HG03342 (cell line): ENCODE measurements around the gene PHC1.
"Not testable (repeated sequence)": the region's sequence is repeated elsewhere in the genome, so short reads cannot be mapped to it uniquely, and the experiment has no call there.

Experiments
- ATAC-seq: cut with Tn5 transposase; IDR thresholded peaks from one replicate; pipeline ENCODE4 v1.9.1; 2021; ENCODE audit warnings: mild to moderate bottlenecking, moderate library complexity; ENCODE audit not compliant: unreplicated experiment

The PHC1 gene

DNA sequence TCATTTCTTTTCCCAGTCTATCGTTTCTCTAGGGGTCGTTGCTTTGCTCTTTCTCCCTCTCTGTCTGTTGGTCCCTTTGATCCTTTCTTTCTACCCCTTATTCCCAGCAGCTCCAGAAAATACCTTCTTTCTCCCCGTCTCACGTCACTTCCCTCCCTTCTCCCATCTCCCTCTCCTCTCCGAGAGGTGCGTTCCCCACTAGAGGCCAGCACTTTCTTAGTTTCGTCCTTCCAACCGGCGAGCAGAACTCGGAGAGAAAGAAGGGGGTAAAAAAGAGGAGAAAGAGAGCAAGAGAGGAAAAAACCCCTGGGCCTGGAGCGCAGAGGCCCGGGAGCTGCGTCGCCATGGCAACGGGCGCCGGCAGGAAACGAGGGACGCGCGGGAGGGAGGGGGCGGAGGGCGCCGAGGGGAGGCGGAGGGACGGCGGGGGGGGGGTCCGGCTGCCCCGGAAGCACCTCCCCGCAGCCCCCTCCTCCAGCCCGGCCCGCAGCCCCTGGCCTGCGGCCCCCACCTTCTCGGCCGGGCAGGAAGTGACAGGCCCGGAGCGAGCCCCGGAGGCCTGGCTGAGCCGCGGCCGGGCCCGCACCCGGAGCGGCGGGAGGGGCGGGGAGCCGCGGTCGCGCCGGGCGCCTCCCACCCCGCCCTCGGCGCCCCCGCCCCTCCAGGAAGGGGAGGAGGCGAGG is at the start of gene PHC1:
Gene PHC1 (plus strand): TSS at position 477 of the 683 bp plus-strand sequence. CDS start 3,169 bp downstream, outside the sequence.
- ATAC-seq: peak; percentile 55

DNA sequence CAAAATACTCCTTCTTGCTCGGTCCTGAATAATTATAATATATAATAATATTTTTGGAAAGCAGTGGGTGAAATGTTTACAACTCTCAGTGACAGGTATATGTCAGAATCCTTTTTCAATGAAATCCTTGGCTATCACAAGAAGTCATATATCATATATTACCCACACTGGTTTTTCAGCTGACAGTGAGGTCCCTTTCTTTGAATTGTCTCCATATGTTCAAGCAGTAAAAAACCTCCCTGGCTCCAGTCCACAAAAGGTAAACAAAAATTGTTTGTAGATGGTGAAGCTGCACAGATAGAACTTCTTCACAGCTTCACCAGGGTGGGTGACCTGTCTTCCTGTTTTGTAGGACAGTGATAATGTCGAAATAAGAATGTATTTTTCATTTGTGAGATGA is 47.9 kb upstream of the PHC1 start:
- no peak for ATAC-seq

DNA sequence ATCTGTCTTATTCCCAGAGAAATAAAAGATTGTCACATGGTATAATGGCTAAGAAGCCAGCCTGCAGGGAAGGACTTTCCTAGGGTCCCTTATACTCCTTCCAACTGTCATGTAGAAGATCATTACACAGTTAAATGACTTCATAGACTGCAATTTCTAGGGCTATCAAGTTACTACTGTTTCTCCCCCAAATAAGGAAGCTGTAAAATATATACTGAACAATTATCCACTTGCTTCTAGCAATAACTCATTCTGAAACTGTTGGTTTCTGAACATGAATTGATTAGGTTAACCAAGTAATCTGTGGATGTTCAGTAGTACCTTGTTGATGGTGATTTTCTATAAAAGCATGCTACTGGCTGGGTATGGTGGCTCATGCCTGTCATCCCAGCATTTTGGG is 47.3 kb upstream of the PHC1 start:
- no peak for ATAC-seq

DNA sequence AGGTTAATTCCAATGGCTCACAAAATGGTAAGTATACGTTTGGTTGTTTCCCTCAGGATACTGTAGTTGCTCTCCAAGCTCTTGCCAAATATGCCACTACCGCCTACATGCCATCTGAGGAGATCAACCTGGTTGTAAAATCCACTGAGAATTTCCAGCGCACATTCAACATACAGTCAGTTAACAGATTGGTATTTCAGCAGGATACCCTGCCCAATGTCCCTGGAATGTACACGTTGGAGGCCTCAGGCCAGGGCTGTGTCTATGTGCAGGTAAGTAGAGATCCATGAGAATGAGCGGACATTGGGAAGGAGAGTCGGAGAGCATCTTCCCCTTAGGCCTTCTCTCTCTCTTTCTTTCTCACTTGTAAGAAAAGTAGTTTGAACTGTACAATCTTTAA is 46.5 kb upstream of the PHC1 start:
- no peak for ATAC-seq

DNA sequence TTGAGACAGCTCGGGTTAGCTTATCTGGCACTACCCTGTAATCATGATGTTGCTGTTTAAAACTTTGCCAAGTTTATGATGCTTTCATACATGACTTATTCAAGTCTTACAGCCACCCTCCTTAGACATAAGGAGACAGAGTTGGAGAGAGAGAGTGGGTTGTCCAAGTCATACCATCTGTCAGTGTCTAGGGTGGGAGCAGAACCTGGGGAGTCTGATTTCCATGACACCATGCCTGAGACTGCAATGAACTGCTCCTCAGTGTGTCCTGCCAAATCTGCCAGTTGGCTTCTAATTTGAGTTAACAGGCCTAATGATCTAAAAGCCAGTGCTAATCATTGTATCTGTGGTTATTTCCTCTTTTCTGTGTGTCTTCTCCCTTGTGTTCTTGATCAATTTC is 43.7 kb upstream of the PHC1 start:
- ATAC-seq: no peak

DNA sequence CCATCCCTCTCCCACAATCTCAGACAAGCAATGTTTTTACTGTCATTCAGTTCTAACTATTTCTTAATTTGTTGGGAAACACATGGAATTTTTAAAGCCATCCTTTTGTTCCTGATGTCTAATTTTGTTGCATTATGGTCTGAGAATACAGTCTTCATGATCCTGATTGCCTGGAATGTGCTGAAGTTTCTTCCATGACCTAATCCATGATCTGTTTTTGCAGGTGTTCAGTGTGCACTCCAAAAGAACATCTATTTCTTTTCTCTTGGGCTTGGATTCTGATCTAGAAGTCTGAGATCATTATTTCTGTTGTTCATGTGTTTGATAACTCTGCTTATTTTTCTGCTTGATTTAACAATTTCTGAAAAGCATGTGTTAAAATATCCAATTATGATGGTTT is 43.2 kb upstream of the PHC1 start:
- no peak for ATAC-seq

DNA sequence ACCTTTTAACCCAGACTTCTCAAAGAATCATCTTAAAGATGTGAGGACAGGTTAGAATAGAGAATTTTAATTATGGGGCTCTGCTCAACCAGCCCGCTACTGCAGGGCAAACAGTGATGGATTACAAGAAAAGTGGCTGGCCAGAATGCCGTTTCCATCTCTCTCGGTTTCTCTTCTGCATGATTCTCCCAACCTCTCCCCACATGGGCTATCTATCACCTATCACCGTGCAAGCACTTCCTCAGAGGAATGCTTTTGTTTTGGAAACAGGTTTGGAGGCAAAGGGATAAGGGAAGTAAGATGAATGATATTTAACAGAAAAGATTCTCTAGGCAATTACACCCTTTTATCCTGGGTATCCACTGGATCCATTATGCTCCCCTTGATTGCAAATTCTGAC is 37.4 kb upstream of the PHC1 start:
- no peak for ATAC-seq

DNA sequence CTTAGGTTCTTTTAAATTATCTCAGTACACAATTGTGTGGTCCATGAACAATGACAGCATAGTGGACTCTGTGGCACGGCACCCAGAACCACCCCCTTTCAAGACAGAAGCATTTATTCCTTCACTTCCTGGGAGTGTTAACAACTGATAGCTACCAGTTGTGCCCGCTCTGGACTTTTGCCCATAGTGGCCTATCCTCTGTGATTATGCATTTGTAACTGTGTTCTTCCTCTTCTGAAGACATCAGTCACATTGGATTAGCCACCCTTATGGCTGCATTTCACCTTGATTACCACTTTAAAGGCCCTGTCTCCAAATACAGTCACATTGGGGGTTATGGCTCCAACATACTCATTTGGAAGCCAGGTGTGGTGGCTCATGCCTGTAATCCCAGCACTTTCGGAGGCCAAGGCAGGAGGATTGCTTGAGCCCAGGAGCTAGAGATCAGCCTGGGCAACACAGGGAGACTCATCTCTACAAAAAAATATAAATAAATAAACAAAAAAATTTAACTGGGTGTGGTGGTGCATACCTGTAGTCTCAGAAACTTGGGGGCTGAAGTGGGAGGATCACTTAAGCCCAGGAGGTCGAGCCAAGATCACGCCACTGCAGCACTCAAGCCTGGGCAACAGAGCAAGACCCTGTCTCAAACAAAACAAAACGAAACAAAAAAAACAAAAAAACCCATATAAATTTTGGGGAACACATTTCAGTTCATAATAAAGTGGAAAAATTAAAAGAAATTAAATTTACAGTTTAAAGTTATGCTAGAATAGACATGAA is 27.6 kb upstream of the PHC1 start:
- no peak for ATAC-seq

DNA sequence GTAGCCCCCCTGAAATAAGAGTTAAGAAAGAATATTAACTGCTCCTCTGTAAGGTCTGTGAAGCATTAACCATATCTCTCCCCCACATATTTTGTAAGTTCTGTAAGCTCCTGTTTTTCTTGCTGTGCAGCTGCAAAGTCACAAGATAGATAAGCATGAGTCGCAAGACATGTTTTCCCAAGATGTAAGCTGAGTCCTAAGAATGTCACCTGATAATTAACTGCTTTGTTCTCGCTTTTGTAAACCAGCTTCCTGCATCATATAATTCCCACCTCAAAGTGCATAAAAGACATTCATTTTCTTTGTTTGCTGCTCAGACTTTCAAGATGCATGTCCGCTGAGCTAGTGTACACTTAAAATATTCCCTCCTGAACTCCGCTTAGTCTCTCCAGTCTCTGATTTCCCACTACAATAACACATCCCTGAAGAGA is 27.0 kb upstream of the PHC1 start:
- no peak for ATAC-seq

DNA sequence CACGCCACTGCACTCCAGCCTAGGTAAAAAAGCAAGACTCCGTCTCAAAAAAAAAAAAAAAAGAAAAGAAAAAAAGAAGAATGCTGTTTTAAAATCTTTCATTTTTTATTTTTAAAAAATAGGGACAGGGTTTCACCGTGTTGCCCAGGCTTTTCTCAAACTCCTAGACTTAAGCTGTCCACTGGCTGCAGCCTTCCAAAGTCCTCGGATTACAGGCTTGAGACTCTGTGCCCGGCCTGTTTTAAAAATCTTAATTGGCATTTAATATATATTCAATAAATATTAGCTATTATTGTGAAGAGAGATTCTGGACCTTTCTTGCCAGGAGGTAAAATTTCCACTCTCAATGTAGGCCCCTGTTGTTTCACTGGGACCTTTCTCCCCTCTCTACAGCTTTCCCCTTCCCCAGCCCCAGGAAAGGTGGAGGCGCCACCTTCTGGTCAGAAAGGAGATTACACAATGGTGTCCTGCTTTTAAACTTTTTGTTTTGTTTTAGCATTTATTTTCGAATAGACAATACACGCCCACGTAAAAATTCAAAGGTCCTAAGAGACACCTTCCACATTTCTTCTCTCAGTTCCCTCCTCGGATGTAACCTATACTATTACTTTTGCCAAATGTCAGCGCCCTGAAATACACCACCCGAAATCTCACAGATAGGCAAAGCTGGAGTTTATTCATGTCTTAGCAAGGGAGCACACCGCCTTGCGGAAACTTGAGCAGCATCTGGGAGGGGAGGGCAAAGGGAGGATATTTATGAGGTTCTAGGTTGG is 23.8 kb upstream of the PHC1 start:
- ATAC-seq: no peak

DNA sequence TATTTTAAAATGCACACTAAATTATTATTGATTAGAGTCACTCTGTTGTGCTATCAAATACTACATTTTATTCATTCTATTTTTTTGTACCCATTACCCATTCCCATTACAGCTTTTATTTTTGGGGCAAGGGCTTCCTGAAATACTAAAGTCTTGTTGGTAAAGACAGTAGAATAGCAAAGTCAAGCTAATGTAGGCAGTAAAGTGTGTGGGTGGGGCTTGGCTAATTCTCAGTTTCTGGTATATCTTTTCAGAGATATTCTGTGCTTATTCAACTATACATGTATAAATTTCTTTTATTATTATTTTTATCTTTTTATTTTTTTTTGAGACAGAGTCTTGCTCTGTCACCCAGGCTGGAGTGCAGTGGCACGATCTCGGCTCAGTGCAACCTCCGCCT is 22.3 kb upstream of the PHC1 start:
- ATAC-seq: no peak

DNA sequence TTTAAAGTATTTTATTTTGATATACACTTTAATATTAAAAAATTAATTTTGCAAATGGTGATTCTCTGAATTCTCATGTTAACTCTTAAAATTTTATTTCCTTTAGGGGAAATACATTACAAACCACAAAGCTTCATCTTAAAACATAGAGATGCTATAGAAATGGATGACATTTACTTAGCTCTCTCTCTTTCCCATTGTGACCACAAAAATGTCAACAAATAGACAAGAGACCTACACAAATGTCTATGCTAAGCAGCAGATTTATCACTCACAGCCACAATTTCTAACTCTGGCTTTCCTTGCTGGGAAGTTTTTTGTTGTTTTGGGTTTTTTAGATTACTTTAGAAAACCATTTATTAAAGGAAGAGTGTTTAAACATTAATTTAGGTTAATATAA is 19.9 kb upstream of the PHC1 start:
- ATAC-seq: no peak

DNA sequence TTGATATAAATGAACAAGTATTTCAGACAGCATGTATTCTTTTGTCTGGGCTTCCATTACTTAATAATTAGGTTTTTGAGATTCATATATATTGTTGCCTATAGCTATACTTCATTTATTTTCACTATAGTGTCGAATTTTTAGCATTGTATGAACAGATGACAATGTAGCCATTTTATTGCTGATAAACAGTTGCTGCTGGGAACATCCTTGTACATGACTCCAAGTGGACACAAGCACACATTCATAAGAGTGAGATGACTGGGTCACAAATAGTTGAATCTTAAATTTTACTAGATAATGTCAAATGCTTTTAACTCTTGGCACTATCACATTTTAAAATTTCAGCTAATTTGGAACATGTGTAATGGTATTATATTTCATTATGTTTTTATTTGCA is 19.3 kb upstream of the PHC1 start:
- no peak for ATAC-seq

DNA sequence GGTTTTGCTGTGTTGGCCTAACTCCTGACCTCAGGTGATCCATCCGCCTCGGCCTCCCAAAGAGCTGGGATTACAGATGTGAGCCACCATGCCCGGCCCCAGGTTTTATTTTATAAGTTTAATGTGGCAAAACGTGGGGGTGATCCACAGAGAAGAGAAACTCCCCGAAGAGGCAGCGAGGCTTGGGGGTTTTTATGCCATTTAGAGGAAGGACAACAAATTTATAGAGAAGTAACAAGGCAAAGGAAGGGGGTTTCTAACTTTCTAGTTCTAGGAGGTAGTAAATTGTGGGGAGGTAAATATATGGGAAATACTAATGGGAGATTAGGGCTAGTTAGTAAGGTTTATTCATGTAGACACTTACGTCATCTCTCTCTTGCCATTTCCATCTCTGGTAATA is 17.2 kb upstream of the PHC1 start:
- ATAC-seq: no peak

DNA sequence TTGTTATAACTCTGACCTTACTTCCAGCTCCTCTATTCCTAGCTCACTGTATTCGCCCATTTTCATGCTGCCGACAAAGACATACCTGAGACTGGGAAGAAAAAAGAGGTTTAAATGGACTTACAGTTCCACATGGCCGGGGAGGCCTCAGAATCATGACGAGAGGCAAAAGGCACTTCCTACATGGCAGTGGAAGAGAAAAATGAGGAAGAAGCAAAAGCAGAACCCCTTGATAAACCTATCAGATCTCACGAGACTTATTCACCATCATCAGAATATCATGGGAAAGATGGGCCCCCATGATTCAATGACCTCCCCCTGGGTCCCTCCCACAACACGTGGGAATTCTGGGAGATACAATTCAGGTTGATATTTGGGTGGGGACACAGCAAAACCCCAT is 14.5 kb upstream of the PHC1 start:
- ATAC-seq: no peak

DNA sequence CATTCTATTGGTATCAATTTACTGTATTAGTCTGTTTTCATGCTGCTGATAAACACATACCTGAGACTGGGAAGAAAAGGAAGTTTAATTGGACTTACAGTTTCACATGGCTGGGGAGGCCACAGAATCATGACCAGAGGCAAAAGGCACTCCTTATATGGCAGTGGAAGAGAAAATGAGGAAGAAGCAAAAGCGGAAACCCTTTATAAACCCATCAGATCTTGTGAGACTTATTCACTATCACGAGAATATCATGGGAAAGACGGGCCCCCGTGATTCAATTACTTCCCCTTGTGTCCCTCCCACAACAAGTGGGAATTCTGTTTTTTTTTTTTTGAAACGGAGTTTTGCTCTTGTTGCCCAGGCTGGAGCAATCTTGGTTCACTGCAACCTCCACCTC is 11.6 kb upstream of the PHC1 start:
- not testable (repeated sequence) for ATAC-seq

DNA sequence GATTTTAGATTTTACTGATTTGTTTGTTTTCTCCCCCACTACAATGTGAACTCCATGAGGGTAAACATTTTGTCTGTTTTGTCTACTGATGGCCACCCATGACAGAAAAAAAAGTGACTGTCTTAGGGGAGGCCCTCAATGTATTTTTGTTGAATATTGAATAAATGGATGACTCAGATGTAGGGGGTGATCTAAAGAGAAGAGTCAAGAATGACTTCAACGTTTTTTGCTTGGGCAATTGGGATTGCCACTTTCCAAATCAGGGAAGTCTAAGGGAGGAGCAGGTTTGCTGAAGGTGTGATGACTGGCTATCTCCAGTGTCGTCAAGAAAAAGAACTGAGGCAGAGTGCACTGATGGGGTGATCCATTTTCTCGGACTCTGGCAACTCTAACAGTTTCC is 10.7 kb upstream of the PHC1 start:
- ATAC-seq: no peak

DNA sequence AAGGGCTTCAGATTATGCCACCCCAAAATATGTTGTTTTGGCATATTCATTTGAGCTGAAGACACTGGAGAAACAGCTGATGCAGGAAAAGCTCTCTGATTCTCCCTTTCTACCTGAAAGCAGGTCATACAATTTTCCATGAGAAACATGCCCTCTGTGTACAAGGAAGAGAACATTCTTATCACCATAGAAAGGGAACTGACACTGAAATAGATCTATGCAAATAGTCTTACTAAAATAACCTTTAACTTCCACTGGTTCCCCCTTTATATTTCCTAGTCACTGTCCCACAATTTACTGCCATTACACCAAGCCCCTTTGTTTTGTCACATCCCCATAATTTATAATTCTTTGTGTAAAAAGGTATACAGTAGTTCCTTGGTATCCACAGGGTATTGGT is 9.6 kb upstream of the PHC1 start:
- ATAC-seq: no peak

DNA sequence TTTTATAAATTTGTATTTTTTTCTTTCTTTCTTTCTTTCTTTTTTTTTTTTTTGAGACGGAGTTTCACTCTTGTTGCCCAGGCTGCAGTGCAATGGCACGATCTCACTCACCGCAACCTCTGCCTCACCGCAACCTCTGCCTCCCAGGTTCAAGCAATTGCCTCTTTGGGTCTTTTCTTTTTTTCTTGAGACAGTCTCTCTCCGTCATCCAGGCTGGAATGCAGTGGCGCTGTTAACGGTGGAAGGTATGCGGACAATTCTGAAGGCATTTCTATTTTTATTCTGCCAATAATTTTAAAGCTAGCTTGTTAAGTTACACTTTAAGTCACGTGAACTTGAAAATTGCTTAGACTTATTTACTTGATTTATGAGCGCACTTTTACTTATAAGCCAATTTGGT is 8.8 kb upstream of the PHC1 start:
- ATAC-seq: no peak

DNA sequence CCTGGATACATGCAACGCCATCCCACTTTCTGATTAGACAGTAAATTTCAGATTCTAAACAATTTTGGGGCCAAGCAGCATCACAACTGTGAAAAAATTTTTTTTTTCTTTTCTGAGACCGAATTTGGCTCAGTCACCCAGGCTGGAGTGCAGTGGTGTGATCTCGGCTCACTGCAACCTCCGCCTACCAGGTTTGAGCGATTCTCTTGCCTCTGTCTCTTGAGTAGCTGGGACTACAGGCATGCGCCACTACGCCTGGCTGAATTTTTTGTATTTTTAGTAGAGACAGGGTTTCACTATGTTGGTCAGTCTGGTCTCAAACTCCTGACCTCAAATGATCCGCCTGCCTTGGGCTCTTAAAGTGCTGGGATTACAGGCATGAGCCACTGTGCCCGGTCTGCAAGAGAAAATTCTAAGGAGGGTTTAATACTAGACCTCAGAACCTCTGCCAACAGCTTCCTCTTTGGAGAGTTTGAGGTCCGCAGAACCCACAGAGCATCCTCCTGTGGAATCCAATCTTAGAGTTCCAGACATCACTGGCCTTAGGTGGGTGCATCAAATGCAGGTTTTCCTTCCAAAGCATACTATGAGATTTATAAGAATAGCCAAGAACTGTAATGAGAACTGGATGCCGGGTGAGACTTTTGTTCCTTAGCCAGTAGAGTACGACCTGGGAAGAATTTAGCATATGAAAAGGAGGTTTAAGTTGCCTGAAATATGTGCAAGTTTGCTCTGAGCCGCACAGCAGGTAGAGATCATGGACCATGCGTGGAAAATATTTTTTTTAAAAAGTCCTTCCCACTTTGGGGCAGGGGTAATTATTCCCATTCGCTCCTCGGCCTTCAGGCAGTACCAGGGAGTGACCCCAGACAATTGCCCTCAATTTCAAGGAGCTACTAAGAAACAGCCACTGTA is 7.8 kb upstream of the PHC1 start:
- ATAC-seq: no peak

DNA sequence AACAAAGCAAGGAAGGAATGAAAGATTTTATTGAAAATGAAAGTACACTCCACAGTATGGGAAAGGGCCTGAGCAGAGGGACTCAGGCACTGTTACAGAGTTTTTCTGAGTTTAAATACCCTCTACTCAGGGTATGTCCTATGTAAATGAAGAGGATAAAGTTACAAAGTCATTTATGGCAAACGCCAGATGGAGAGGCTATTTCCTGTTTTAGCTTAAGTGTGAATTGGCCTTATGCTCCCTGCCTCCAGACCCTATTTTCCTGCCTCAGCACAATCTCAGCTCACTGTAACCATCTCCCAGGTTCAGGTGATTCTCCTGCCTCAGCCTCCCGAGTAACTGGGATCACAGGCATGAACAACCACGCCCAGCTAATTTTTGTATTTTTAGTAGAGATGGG is 6.8 kb upstream of the PHC1 start:
- ATAC-seq: no peak
